Right lobe of liver (tissue), 4 donors: ENCODE data around the gene MACROD2.

Source experiments
- POLR2A ChIP-seq: fragments of 450-650 bp; IDR thresholded peaks from one replicate; pipeline ENCODE4 v1.6.1; 2017; ENCODE audit warnings: antibody characterized with exemption, mild to moderate bottlenecking
- TF ChIP-seq, protein P1 (sequence below), 4 donors: fragments of 200-600 bp in 3 of 4; fragments of 450-650 bp in 1 of 4; IDR thresholded peaks; one replicate each; pipeline versions ENCODE4 v1.5.1 to v1.8.0; 2016 to 2022; ENCODE audit warnings: antibody characterized with exemption in 4 of 4, mild to moderate bottlenecking in 2 of 4
- donor health status: DM: no; HTN: no; CAD: no.
- donor health status: DM: no; HTN: no; CAD: no.
- donor health status: DM: no; HTN: yes; CAD: no.

GRCh38 chr20:14432597-14432996 is 437.3 kb downstream of the MACROD2 start:
- TF ChIP-seq, protein P1, sequence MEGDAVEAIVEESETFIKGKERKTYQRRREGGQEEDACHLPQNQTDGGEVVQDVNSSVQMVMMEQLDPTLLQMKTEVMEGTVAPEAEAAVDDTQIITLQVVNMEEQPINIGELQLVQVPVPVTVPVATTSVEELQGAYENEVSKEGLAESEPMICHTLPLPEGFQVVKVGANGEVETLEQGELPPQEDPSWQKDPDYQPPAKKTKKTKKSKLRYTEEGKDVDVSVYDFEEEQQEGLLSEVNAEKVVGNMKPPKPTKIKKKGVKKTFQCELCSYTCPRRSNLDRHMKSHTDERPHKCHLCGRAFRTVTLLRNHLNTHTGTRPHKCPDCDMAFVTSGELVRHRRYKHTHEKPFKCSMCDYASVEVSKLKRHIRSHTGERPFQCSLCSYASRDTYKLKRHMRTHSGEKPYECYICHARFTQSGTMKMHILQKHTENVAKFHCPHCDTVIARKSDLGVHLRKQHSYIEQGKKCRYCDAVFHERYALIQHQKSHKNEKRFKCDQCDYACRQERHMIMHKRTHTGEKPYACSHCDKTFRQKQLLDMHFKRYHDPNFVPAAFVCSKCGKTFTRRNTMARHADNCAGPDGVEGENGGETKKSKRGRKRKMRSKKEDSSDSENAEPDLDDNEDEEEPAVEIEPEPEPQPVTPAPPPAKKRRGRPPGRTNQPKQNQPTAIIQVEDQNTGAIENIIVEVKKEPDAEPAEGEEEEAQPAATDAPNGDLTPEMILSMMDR (IDR thresholded peaks at IDR 0.05) = peak in 3 of 4 donors; percentile 14 to 23 (median 20)
- TF ChIP-seq POLR2A = no peak
